NOMO-1 treated with dmso at 0.1 percent for 144 hours (cell line): ENCODE measurements around the gene CFDP1.
"Not testable (repeated sequence)": the region's sequence is repeated elsewhere in the genome, so short reads cannot be mapped to it uniquely, and the experiment has no call there.

Source experiments
- DNase-seq: peaks from one replicate; lab custom pipeline; 2025; ENCODE audit not compliant: unreplicated experiment; lab: John Stamatoyannopoulos, UW

Gene CFDP1

DNA sequence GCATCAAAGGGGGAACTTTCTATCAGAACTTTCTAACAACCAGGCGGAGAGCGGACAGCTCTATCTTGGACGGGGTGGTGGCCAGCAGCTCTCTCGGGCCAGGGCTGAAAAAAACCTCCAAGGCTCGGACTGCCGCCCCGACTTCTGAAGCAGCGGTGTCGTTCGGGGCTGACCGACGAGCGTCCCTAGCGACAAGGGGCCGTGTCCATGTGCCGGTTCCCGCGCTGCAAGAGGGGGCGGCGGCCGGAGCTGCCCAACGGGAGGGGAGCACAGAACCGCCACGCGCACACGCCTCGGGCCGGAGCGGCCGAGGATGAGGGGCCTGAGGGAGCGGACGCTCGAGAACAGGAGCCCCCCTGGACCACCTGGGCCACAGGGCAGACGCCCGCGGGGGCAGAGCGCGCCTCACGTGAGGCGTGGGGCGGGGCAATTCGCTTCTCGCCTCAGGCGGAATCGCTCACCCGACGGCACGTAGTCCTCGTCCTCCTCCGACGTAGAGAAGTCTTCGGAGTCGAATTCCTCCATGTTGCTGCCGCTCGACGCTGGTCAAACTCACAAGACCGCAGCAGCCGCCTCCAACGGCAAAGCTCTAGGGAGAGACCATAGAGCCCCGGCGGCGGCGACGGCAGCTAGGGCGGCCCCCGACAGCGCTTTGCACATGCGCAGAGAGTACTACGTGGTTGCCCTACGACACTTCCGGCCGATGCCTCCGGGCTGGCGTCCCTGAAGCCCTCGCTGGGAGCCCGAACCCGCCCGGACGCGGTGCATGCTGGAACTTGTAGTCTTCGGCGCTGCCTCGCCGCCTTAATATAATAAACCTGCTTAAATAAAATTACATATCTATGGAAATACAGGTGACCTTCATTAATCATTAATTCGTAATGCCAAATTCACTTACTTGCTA, at the start of gene CFDP1:
CFDP1 (minus strand) TSS at position 676 of the 904 bp plus-strand sequence; CDS start at position 525, 151 bp downstream.
- DNase-seq, result peak; percentile 95

DNA sequence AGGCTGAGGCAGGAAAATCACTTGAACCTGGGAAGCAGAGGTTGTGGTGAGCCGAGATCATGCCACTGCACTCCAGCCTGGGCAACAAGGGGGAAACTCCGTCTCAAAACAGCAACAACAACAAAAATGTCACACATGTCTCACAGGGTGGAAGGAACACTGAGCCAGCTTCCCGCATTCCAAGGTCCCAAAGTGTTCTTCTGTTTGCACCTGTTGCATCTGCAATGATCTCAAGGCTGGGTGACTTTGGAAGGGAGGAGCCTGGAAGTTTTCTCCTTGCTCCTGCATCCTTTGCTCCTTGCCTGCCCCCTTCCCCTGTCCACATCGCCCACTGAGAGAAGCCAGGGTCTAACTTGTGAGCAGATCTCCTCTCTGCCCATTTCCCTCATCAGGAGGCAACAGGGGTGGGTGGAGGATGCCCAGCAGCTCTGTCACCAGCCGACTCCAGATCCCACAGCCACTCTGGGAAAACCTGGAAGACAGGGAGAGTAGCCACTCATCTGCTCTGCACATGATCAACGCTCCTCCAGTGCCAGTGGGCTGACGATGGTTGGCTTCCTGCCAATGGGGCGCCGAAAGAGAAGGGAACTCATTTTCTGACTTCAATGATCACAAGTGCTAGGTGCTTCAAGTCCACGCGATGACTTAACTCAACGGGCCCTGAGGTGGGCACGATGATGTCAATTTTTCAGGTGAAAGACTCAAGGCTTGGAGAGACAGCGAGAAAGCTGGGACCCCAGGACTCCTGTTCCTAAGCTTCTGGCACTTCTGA, 49.3 kb upstream of the CFDP1 start:
- no peak for DNase-seq

DNA sequence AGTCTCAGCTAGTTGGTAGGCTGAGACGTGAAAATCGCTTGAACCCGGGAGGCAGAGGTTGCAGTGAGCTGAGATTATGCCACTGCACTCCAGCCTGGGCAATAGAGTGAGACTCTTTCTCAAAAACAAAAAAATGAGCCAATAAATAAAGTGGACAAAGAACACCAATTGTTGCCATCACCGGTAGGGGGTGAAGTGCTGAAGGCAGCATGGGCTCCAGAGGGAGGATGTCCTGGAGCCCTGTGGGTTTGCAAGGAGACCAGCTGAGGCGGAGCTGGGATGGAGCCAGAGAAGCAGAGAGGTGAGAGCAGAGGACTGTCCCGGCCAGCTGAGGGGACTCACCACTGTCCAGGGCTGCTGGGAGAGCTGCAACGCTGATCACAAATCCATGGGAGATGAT, 48.2 kb upstream of the CFDP1 start:
- DNase-seq, result no peak

DNA sequence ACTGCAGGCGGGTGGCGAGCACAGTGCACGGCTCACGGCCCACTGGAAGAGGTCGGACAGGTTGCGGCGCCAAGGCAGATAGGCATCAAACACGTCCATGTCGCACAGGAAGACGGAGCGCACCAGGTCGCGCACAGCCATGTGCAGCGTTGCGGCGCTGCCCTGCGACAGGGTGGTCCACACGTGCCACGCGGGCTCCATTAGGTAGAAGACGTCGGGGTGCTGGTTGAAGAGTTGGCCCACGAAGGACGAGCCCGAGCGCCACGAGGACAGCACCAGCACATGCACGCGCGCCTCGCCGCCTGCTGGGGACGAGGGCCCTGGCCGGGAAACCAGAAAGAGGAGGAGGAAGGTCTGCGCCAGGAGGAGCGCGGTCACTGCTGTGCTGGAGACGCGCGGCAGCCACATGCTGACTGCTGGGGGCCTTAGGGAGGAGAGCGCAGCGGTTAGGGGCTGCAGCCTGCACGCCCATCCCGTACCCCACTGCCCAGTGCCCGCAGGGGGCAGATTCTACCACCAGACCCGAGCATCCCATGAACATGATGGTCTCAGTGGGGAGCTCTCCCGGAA, 46.2 kb upstream of the CFDP1 start:
- DNase-seq, result no peak

DNA sequence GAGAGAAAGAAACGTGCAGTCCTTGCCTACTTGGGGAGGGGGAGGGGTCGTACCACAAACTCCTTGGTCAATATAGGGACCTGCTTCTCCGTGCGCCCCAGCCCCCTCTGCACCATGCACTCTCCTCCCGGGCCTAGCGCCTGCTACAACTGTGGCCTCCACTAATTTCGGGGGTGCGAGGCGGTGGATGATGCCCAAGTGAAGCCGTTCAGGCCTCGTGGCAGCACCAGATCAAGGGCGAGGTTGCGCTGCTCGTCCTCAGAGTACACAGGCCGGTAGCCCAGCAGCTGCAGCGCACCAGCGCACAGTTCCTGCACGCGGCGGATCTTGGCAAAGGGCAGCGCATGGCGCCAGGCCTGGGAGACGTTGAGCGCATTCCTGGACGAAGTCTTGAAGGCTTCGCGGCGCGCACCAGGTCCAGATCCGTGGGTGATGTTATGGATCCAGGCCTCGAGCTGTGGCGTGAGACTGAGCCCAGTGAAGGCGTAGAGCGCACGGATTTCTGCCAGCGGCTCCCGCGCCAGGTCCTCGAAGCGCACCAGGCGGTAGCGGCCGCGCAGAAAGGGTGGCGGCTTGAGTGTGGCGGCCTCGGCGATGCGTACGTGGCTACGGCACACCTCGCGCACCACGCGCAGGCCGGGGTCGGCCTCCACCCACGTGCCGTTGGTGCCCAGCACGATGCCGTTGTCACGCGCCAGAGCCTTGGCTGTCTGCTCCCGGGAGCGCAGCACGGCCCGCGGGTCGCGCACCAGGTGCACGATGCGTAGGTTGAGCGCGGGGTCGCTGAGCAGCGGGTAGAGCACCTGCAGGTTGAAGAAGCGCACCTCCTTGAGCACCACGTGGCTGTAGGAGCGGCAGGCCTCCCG, 45.4 kb upstream of the CFDP1 start:
- no peak for DNase-seq

DNA sequence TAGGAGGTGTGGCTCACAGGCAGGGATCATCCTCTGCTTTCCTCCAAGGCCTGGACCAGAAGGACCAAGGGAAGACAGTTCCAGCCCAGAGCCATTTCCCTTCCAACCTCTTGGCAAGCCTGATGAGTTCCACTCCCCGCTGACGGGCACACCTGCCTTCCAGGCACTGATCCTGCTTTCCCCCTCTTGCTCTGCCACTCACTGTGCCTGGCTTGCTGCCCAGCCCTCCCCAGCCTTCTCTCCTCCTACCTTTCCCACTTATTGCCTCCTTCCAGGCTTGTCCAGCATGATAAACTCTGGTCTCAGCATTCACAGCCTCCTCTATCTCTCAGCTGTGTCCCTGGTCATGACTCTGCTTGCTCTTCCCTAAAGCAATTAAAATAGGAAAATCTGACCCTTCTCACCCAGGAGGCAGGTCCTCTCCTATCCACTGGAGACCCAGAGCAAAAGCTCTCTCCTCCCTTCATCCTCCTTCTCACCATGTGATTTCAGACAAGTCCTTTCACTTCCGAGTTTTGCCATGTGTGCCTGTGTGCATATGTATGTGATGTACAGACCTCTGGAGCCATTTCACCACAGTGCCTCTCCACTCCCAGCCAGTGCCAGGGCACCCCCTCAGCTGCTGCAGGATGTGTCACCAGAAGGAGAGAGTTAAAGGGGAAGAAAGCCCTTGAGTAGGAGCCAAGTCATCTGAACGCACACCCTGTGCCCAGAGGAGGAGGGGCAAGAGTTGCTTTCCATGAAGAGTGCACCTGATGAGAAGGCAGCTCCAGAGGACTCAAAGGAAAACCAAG, 44.6 kb upstream of the CFDP1 start:
- DNase-seq, result peak; percentile 8

DNA sequence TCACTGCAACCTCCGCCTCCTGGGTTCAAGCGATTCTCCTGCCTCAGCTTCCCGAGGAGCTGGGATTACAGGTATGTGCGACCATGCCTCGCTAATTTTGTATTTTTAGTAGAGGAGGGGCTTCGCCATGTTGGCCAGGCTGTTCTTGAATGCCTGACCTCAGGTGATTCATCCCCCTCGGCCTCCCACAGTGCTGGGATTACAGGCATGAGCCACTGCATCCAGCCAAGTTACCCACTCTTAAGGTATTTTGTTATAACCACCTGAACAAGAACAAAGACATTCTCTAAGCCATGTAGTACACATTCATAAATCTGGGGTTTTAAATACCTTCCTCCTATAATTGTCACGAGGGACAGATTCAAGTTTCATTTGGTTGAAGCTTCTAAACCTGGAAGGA, 43.5 kb upstream of the CFDP1 start:
- no peak for DNase-seq

DNA sequence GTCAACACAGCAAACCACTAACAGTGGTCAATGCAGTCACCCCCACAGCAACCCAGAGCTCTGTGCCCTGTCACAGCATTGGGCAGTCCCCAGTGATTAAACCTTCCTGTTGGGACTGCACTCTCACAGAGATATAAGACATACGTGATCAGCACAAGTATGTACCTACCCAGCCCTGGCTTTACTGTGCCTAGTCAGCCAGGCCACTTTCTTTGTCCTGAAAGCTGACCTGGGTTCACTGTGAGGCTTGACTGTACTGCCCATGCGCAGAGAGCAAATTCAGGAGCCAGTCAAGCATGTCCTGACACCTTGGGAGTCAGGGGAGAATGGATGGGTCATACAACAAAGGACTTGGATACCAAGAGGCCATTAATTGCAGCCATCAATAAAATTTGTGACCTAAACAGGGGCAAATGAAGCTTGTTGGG, 42.1 kb upstream of the CFDP1 start:
- DNase-seq, result no peak

DNA sequence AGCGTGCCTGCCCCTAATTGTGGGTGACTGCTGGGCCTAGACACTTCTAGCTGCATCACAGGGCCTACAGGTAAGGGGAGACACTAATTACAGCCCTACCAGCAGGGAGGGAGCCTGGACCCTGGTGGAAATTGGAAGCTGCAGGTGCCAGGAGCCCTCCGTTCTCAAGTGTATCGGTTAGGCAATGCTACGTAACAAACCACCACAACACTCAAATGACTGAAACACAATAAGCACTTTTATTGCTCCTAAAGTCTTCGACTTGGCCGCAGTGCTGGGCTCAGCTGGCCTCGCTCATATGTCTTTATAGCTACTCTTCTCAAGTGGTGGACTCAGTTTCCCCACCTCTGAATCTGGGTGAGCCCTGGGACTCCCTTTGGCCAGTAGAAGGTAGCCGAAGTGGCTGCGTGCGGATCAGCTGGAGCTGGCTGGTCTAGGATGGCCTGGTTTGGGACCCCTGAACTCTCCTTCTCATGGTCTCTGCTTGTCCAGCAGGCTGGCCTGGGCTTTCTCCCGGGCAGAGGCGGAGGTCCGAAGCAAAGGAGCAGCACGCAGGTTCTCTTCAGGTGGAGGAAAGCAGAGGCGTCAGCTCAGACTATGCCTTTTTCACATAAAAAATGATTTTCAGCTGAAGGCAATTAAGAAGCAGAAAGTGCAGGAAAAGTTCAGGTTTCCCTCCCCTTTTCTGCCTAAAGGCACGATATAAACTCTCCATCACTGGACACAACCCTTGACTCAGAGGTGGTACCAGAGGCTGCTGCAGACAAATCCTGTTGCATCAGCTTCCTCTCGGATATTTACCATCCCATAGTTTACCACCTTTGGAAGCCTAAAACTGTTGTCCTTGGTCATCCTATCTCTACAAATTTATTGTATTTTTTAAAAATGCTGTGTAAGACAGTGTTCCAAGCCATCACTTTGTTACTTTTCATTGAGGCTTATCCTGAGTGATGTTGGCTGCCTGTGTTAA, 39.9 kb upstream of the CFDP1 start:
- DNase-seq, result no peak

DNA sequence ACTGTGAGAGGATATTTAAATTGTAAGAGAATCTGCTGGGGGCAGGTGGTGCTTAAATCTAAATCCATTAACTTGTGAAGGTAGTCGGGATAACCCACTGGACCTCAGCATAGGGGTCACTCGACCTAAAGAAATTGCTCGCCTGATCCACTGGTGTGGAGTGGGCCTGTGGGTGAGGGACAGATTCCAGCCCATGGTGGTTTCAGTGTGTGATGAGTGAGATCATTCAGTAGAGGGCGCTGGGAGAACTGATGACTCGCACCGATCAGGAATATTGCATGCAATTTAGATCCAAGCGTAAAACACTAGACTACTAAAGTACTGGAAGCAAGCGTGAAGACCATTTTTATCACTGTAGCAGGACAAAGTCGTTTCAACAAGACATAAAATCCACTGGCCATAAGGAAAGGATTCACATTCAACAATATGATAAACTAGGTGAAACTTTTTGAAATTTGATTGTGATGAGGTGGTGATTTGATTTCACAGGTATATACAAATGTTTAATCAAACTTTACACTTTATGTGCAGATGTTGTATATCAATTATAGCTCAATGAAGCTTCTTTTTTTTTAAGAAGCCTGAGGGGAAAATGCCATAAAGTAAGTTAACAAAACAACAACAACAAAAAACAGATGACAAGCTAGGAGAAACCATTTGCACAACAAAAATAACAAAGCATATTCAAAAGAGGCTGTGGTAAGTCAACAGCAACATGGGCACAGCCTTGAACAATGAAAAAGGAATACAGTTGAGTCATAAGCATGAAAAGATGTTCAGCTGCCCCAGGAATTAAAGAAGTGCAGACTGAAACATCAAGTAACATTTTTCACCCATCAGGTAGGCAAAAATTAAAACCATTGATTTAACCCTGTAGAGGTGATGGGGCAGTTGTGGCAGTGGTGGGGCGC, 38.7 kb upstream of the CFDP1 start:
- DNase-seq, result peak; percentile 19

DNA sequence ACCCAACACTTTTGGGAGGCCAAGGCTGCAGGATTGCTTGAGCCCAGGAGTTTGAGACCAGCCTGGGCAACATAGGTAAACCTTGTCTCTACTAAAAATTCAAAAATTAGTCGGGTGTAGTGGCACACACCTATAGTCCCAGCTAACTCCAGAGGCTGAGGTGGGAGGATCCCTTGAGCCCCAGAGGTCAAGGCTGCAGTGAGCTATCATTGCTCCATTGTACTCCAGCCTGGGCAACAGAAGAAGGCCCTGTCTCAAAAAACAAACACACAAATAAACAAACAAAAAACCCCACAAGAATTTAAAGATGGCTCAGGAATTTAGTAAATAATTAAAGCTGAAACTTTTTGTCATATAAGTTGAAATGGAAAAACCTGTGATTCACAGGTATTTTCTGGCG, 33.5 kb upstream of the CFDP1 start:
- DNase-seq, result no peak

DNA sequence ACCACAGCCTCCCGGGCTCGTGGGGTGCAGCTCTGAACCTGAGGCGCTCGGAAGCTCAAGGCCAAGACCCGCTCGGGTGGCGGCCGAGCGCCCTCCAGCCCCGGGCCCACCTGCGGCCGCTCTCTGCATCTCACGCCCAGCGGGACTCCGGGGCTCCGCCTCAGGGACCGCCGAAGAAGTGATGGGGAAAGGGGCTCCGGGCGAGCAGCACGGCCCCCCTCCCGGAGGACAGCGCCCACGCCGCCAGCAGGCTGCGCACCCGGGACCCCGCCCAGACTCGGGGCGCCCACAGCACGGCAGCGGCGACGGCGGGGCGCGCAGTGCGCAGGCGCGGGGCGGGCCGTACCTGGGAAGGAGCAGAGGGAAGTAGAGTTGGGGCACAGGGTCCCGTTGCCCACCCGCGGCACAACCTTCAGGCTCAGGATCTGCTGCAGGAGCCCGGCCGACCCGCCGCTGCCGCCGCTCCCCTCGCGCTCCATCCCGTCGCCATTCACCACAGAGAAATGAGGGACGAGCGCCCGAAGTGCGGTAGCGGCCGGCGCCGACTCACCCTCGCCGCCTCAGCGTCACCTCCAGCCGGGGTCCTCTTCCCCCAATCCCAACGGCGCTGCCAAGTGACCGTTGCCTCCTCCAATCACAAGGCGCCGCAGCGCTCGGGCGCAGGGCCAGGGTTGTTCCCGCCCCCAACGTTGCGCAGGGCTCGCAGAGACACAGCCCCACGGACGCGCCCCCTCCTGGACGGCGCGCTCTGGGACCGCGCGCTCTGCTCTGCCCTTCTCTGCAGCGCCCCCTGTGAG, 31.0 kb upstream of the CFDP1 start, which contains the start of gene TMEM170A:
TMEM170A (minus strand) TSS at position 568 of the 797 bp plus-strand sequence; CDS start at position 479, 89 bp downstream.
- DNase-seq, result peak; percentile 98

DNA sequence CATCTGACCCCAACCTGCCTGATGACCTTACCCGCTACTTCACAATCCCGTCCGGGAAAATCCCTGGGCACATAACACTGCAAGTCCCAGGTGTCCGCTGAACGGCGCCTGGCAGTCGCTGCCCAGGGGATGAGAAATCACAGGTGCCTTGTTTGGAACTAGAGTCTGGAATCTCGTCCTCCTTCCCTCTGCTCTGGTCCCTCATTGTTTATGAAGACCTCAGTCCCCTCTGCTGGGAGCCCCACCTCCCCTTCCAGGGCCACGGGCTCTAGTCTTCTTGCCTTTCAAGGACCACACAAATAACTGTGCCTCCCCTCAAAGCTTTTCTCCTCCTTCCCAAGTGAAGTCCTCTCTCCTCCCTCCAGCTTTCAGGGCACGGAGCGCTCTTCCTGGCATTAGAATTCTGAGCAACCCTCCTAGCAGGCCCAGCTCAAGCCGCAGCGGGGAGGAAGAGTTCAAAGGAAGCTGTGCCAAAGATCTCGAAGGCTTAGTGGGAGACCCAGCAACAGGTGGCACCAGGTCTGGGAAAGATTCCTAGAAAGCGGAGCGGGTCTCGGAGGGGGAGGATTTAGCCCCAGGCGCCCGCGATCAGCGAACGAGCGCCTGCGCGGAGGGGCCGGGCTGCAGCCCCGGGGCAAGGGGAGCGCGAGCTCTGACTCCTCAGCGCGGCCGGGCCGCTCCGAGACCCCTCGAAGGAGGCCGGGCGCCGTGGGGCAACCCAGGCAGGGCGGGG, 30.3 kb upstream of the CFDP1 start:
- DNase-seq, result not testable (repeated sequence)

DNA sequence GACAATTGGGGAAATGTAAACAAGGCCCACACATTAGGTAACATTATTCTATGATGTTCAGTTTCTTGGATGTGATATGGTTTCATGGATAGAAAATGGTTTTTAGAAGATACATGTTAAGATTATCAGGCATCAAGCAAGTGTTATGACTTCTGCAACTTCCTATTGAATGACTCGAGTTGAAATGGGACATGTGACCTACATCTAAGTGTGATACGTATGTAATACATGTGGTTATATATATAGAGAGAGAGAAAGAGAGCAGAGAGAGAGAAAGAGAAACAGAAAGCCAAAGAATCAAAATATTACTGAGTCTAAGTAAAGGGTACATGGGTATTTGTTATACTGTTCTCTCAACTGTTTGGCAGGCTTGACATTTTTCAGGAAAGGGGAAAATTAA, 29.5 kb upstream of the CFDP1 start:
- DNase-seq, result no peak

DNA sequence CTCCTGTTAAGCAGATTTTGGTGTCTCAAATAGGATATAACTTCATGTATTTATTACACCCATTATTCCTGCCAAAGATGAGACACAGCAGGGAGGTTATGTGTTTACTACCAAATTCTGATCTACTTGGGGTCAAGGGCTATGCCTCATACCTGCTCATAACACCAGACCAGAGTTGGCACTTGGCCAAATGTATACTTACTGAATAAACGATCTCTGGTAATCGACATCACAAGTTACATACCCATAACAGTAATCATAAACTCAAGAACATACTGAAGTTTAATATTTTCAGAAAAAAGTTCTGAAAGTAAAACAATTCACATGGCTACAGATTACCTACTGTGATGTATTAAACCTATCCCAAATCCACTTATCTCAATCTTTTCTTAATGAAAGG, 28.3 kb upstream of the CFDP1 start:
- DNase-seq, result no peak

DNA sequence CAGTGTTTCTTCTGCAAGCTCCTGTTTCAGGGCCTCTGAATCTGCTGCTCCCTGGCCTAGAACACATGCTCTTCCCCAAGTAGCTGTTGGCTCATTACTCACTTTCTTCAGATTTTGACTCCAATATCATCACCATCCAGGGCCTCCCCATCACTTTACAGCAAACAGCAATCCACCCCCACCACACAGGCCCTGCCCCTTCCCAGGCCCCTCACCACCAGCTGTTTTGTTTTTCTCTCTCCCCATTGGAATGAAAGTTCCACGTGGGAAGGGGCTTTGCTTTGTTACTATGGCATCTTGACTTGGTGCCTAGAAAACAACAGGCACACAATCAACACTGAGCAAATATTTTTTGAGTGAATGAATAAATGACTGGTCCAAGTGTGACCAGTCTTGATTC, 27.1 kb upstream of the CFDP1 start:
- no peak for DNase-seq
